IPS-15b (cell line): ENCODE data around the gene FAM53A.

Experiments used
- H3K27me3 ChIP-seq: one replicate; pipeline ENCODE4 v1.6.1; 2013; ENCODE audit warnings: low read length; ENCODE audit not compliant: control insufficient read depth, insufficient read depth
- H3K36me3 ChIP-seq: one replicate; pipeline ENCODE4 v1.6.1; 2013; ENCODE audit warnings: low read length; ENCODE audit not compliant: control insufficient read depth, insufficient read depth
- H3K4me1 ChIP-seq: one replicate; pipeline ENCODE4 v1.6.1; 2013; ENCODE audit warnings: mild to moderate bottlenecking, low read length; ENCODE audit not compliant: control insufficient read depth, insufficient read depth
- H3K4me3 ChIP-seq: one replicate; pipeline ENCODE4 v1.5.1; 2013; ENCODE audit warnings: low read depth, low read length
- H3K9ac ChIP-seq: one replicate; pipeline ENCODE4 v1.6.1; 2013; ENCODE audit warnings: low read depth, mild to moderate bottlenecking, low read length
- H3K9me3 ChIP-seq: one replicate; pipeline ENCODE4 v1.6.1; 2013; ENCODE audit warnings: mild to moderate bottlenecking, low read length; ENCODE audit not compliant: control insufficient read depth, insufficient read depth

The FAM53A gene

GRCh38 chr4:1661695-1662094 is 22.4 kb downstream of the FAM53A start:
- Histone ChIP-seq H3K9ac (no peak overlapping the region), H3K27me3 (no peaks in the 10 kb centered on the region), H3K4me1 (no peaks in the 10 kb centered on the region), H3K9me3 (no peaks in the 10 kb centered on the region), H3K4me3 (no peak overlapping the region), H3K36me3 (no peaks in the 10 kb centered on the region)

- H3K9ac ChIP-seq, result no peak overlapping the region
- no peak overlapping the region for H3K4me3 ChIP-seq
These were observed 23.0 kb downstream of the FAM53A start for GRCh38 chr4:1660948-1661677.

GRCh38 chr4:1659104-1660043 is 24.7 kb downstream of the FAM53A start:
- Histone ChIP-seq H3K36me3 (no peaks in the 10 kb centered on the region), H3K9me3 (no peaks in the 10 kb centered on the region), H3K27me3 (no peaks in the 10 kb centered on the region), H3K4me1 (no peaks in the 10 kb centered on the region), H3K9ac (no peak overlapping the region), H3K4me3 (no peak overlapping the region)

More at GRCh38 chr4:1660948-1661677, 23.0 kb downstream of the FAM53A start:
- H3K36me3 ChIP-seq, result no peaks in the 10 kb centered on the region
- H3K9me3 ChIP-seq, result no peaks in the 10 kb centered on the region
- no peaks in the 10 kb centered on the region for H3K27me3 ChIP-seq
- H3K4me1 ChIP-seq, result no peaks in the 10 kb centered on the region

- Histone ChIP-seq H3K4me1 (no peaks in the 10 kb centered on the region), H3K9ac (no peak overlapping the region), H3K9me3 (no peaks in the 10 kb centered on the region), H3K27me3 (no peaks in the 10 kb centered on the region), H3K36me3 (no peaks in the 10 kb centered on the region), H3K4me3 (no peak overlapping the region)
These were observed 25.5 kb downstream of the FAM53A start for GRCh38 chr4:1658581-1658980.

GRCh38 chr4:1658146-1658545 is 26.0 kb downstream of the FAM53A start:
- H3K4me3 ChIP-seq, result no peak overlapping the region
- no peaks in the 10 kb centered on the region for H3K36me3 ChIP-seq
- no peak overlapping the region for H3K9ac ChIP-seq
- no peaks in the 10 kb centered on the region for H3K9me3 ChIP-seq
- H3K27me3 ChIP-seq, result no peaks in the 10 kb centered on the region
- no peaks in the 10 kb centered on the region for H3K4me1 ChIP-seq

- H3K4me3 ChIP-seq, result no peak overlapping the region
- H3K36me3 ChIP-seq, result no peaks in the 10 kb centered on the region
- H3K4me1 ChIP-seq, result no peaks in the 10 kb centered on the region
- H3K9ac ChIP-seq, result no peak overlapping the region
- H3K27me3 ChIP-seq, result no peaks in the 10 kb centered on the region
- no peaks in the 10 kb centered on the region for H3K9me3 ChIP-seq
These were observed 27.1 kb downstream of the FAM53A start for GRCh38 chr4:1656986-1657385.

GRCh38 chr4:1656132-1656531 is 28.0 kb downstream of the FAM53A start:
- H3K27me3 ChIP-seq, result no peaks in the 10 kb centered on the region
- H3K4me3 ChIP-seq, result no peak overlapping the region
- no peaks in the 10 kb centered on the region for H3K4me1 ChIP-seq
- no peaks in the 10 kb centered on the region for H3K9me3 ChIP-seq
- no peaks in the 10 kb centered on the region for H3K36me3 ChIP-seq
- no peak overlapping the region for H3K9ac ChIP-seq

GRCh38 chr4:1655676-1656075 is 28.4 kb downstream of the FAM53A start:
- Histone ChIP-seq H3K9ac (no peak overlapping the region), H3K9me3 (no peaks in the 10 kb centered on the region), H3K27me3 (no peaks in the 10 kb centered on the region), H3K4me1 (no peaks in the 10 kb centered on the region), H3K36me3 (no peaks in the 10 kb centered on the region), H3K4me3 (no peak overlapping the region)

- no peaks in the 10 kb centered on the region for H3K36me3 ChIP-seq
- H3K9ac ChIP-seq, result no peak overlapping the region
- H3K27me3 ChIP-seq, result no peaks in the 10 kb centered on the region
- H3K9me3 ChIP-seq, result no peaks in the 10 kb centered on the region
- H3K4me1 ChIP-seq, result no peaks in the 10 kb centered on the region
- H3K4me3 ChIP-seq, result no peak overlapping the region
These were observed 29.0 kb downstream of the FAM53A start for GRCh38 chr4:1655081-1655480.

- no peaks in the 10 kb centered on the region for H3K36me3 ChIP-seq
- H3K27me3 ChIP-seq, result no peaks in the 10 kb centered on the region
- no peak overlapping the region for H3K9ac ChIP-seq
- H3K4me3 ChIP-seq, result no peak overlapping the region
- no peaks in the 10 kb centered on the region for H3K4me1 ChIP-seq
- H3K9me3 ChIP-seq, result no peaks in the 10 kb centered on the region
These were observed 29.7 kb downstream of the FAM53A start for GRCh38 chr4:1654216-1654955.

- Histone ChIP-seq H3K27me3 (no peaks in the 10 kb centered on the region), H3K4me3 (no peak overlapping the region), H3K36me3 (no peaks in the 10 kb centered on the region), H3K9me3 (no peaks in the 10 kb centered on the region), H3K9ac (no peak overlapping the region), H3K4me1 (no peaks in the 10 kb centered on the region)
These were observed 30.3 kb downstream of the FAM53A start for GRCh38 chr4:1653776-1654175.
